K562 (cell line): ENCODE results near the gene CTSW. TPM values are rescaled to one million over a fixed set of nuclear protein-coding genes. Genes with fewer than 3 reads are reported as not detected.
A peak's percentile ranks its signal among the peaks of the same experiment; 100 is the strongest.

ENCODE experiments used
- CLOCK ChIP-seq: fragments of 250-450 bp; sonication (Bioruptor Pico); IDR thresholded peaks from 2 replicates; pipeline ENCODE4 v1.4.0; 2020; ENCODE audit warnings: mild to moderate bottlenecking, moderate library complexity, borderline replicate concordance
- EHMT2 ChIP-seq: fragments of 450-650 bp; IDR thresholded peaks from 2 replicates; pipeline ENCODE4 v1.6.1; 2018; ENCODE audit warnings: antibody characterized with exemption
- HBP1 ChIP-seq: fragments of 450-650 bp; formaldehyde crosslinking; IDR thresholded peaks from 2 replicates; pipeline ENCODE4 v1.4.0; 2022; ENCODE audit warnings: missing genetic modification characterization
- RBM34 ChIP-seq: fragments of 200-400 bp; formaldehyde crosslinking; IDR thresholded peaks from 2 replicates; pipeline ENCODE4 v1.6.1; 2018; ENCODE audit warnings: low read length, borderline replicate concordance; ENCODE audit not compliant: insufficient read depth
- TFAP4 ChIP-seq: sonication (generic); formaldehyde crosslinking; IDR thresholded peaks from 2 replicates; pipeline ENCODE4 v1.8.0; 2022; ENCODE audit warnings: missing genetic modification reagents, mild to moderate bottlenecking, moderate library complexity, borderline replicate concordance
- ZEB2 ChIP-seq: fragments of 450-650 bp; IDR thresholded peaks from 2 replicates; pipeline ENCODE4 v1.6.1; 2016
- ZMIZ1 ChIP-seq, 2 experiments: fragments of 150-350 bp in 1 of 2; IDR thresholded peaks; 2 replicates each; pipeline ENCODE4 v1.6.1; 2012 to 2016; ENCODE audit warnings: low read depth in 2 of 2, low read length in 2 of 2, mild to moderate bottlenecking in 1 of 2, moderate library complexity in 1 of 2
- polyA plus RNA-seq, 8 experiments: library from polyadenylated mRNA; depleted of rRNA in 4 of 8; stranded (reverse) in 5 of 8; unstranded in 3 of 8; fragments of >200 nt; fragmentation: Nextera tagmentation in 2 of 8; fragmentation: Illumina TruSeq in 1 of 8; extraction: Ambion mirVana in 2 of 8; extraction: Trizol in 1 of 8; gene quantifications; 2 replicates each; pipeline versions ENCODE4 v1.2.1 to v1.2.3, GENCODE V29; 2011 to 2014; ENCODE audit warnings: inconsistent platforms in 1 of 8, missing spikeins in 1 of 8
- total RNA-seq, 7 experiments: library from RNA; depleted of rRNA in 6 of 7; stranded (reverse); fragments of >200 nt in 6 of 7; fragmentation: Illumina TruSeq in 2 of 7; extraction: Trizol in 2 of 7; gene quantifications; 2 replicates each; pipeline versions ENCODE4 v1.2.1 to v1.2.3, GENCODE V29; 2011 to 2021; ENCODE audit warnings: low replicate concordance in 1 of 7
- TF ChIP-seq, protein P1 (sequence below), 3 experiments: IDR thresholded peaks in 2 of 3; conservative IDR thresholded peaks in 1 of 3; 2 replicates each; pipeline ENCODE4 v1.5.1; 2011 to 2012; ENCODE audit warnings: low read length in 3 of 3, mild to moderate bottlenecking in 3 of 3, control low read depth in 2 of 3, improper control_type of control experiment in 1 of 3, inconsistent platforms in 1 of 3, low read depth in 1 of 3, mixed read lengths in 1 of 3, moderate library complexity in 1 of 3; ENCODE audit not compliant: insufficient read depth in 2 of 3
- TF ChIP-seq, protein P2 (sequence below), 2 experiments: IDR thresholded peaks; 2 replicates each; pipeline ENCODE4 v1.6.1; 2012; ENCODE audit warnings: improper control_type of control experiment in 2 of 2, low read depth in 2 of 2, low read length in 2 of 2, borderline replicate concordance in 1 of 2

CTSW gene
- total and polyA plus RNA-seq, 9 of the 15 experiments (the other 6 are each of a cell fraction or from before 2014, with no cell fraction given) = 0.04 TPM; not detected in 8

DNA sequence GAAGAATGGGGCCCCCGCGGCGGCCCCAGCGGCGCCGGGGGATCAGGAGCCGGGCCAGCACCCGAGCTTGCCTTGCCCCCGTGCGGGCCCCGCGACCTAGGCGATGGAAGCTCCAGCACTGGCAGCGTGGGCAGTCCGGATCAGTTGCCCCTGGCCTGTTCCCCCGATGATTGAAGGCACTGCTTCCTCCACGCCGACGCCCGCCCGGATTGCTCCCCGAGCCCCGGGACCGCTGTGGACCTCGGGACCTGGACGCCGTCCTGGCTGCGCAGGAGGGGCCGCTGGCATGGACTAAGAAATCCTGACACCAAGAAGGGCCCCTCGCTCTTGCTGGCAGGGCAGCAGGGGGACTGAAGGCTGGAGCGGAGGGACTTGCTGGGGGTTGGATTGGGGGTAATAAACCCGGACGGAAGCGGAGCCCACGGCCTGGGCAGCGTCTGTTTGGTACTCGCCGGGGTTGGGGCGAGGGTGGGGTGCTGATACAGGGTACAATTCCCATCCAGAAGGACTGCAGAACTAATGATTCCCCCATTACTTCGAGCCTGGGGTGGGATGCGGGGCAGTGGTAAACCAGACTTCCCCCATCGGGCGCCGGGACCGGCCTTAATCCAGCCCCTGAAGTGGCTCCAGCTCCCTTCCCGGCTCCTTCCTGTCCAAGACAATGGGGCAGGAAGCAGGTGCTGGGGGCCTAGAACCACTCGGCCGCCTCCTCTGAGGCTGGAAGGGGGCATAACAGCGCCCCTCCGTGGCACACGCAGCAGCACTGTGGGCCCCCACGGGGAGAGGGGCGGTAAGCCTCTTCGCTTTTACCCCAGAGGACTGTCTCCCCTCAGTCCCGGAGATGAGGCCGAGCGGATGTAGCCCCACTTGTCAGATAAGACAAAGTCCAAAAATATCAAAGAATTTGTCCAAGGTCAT, 11.8 kb downstream of the CTSW start (continued):
- TF ChIP-seq, protein P1, sequence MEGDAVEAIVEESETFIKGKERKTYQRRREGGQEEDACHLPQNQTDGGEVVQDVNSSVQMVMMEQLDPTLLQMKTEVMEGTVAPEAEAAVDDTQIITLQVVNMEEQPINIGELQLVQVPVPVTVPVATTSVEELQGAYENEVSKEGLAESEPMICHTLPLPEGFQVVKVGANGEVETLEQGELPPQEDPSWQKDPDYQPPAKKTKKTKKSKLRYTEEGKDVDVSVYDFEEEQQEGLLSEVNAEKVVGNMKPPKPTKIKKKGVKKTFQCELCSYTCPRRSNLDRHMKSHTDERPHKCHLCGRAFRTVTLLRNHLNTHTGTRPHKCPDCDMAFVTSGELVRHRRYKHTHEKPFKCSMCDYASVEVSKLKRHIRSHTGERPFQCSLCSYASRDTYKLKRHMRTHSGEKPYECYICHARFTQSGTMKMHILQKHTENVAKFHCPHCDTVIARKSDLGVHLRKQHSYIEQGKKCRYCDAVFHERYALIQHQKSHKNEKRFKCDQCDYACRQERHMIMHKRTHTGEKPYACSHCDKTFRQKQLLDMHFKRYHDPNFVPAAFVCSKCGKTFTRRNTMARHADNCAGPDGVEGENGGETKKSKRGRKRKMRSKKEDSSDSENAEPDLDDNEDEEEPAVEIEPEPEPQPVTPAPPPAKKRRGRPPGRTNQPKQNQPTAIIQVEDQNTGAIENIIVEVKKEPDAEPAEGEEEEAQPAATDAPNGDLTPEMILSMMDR (IDR thresholded peaks at IDR 0.05 in 2 of 3, conservative IDR thresholded peaks at IDR 0.05 in 1 of 3; ENCODE audit: insufficient read depth in 2 of 3, low read depth in 1 of 3, low read length in 3 of 3) = peak; percentile 53 to 65 (median 56)
- TF ChIP-seq TFAP4 (CRISPR knock-in tag) (no peak; the same call in none of the 2 replicates), EHMT2 (no peak), HBP1 (CRISPR knock-in tag) (peak; percentile 18; the same call in 1 of the 2 replicates), ZEB2 (no peak), RBM34 (no peak), CLOCK (no peak), ZMIZ1 (IDR thresholded peaks at IDR 0.05; ENCODE audit: low read depth in 2 of 2, low read length in 2 of 2) (no peak; a peak in 1 of 4 replicates)
- TF ChIP-seq, protein P2, sequence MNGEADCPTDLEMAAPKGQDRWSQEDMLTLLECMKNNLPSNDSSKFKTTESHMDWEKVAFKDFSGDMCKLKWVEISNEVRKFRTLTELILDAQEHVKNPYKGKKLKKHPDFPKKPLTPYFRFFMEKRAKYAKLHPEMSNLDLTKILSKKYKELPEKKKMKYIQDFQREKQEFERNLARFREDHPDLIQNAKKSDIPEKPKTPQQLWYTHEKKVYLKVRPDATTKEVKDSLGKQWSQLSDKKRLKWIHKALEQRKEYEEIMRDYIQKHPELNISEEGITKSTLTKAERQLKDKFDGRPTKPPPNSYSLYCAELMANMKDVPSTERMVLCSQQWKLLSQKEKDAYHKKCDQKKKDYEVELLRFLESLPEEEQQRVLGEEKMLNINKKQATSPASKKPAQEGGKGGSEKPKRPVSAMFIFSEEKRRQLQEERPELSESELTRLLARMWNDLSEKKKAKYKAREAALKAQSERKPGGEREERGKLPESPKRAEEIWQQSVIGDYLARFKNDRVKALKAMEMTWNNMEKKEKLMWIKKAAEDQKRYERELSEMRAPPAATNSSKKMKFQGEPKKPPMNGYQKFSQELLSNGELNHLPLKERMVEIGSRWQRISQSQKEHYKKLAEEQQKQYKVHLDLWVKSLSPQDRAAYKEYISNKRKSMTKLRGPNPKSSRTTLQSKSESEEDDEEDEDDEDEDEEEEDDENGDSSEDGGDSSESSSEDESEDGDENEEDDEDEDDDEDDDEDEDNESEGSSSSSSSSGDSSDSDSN (IDR thresholded peaks at IDR 0.05; ENCODE audit: borderline replicate concordance in 1 of 2, low read depth in 2 of 2, low read length in 2 of 2) = no peak
